A673 (cell line): ENCODE data around the gene ZFYVE28. TPM values are rescaled to one million over a fixed set of nuclear protein-coding genes. Genes with fewer than 3 reads are reported as not detected.

Experiments
- BruUV-seq: library from RNA; stranded (reverse); fragments of 400-500 nt; replicated peaks from 2 replicates; lab custom pipeline; 2021; lab: Mats Ljungman, UMichigan
- CTCF ChIA-PET: fragments of 300-600 bp; sonication (Branson Sonifier 250); formaldehyde crosslinking; loops from one replicate; lab custom pipeline; 2022; ENCODE audit warnings: antibody characterized with exemption; lab: Charles Lee
- POLR2A ChIA-PET: fragments of 300-600 bp; sonication (Branson Sonifier 250); formaldehyde crosslinking; loops from one replicate; lab custom pipeline; 2022; ENCODE audit warnings: antibody characterized with exemption; ENCODE audit not compliant: low non-redundant PET; lab: Charles Lee
- DNase-seq: peaks from one replicate; pipeline ENCODE4 v3.0.0-alpha.2; 2015; ENCODE audit warnings: low spot score
- H3K27ac ChIP-seq: fragments of 200-600 bp; sonication (generic); 2 replicates; pipeline ENCODE4 v1.5.1; 2016; ENCODE audit warnings: mixed run types, low read depth, mild to moderate bottlenecking, mixed read lengths, antibody characterized with exemption, low read length; ENCODE audit not compliant: poor library complexity, severe bottlenecking
- H3K27me3 ChIP-seq: fragments of 200-600 bp; sonication (generic); replicated peaks from 2 replicates; pipeline ENCODE4 v1.6.1; 2017; ENCODE audit warnings: mixed run types, low read depth, mild to moderate bottlenecking, mixed read lengths, antibody characterized with exemption, low read length; ENCODE audit not compliant: insufficient read depth, poor library complexity
- H3K36me3 ChIP-seq: fragments of 200-600 bp; sonication (generic); 2 replicates; pipeline ENCODE4 v1.6.1; 2016; ENCODE audit warnings: mixed run types, mild to moderate bottlenecking, mixed read lengths, antibody characterized with exemption, low read length; ENCODE audit not compliant: insufficient read depth, poor library complexity, severe bottlenecking
- H3K4me1 ChIP-seq: fragments of 200-600 bp; sonication (generic); 2 replicates; pipeline ENCODE4 v1.6.1; 2017; ENCODE audit warnings: mixed run types, mild to moderate bottlenecking, mixed read lengths, antibody characterized with exemption, low read length; ENCODE audit not compliant: insufficient read depth, poor library complexity, severe bottlenecking
- H3K4me3 ChIP-seq: fragments of 200-600 bp; sonication (generic); 2 replicates; pipeline ENCODE4 v1.5.1; 2016; ENCODE audit warnings: low read depth, mixed run types, mild to moderate bottlenecking, mixed read lengths, low read length; ENCODE audit not compliant: poor library complexity, severe bottlenecking
- H3K9me3 ChIP-seq: fragments of 200-600 bp; sonication (generic); 2 replicates; pipeline ENCODE4 v1.6.1; 2016; ENCODE audit warnings: mixed run types, low read depth, mild to moderate bottlenecking, mixed read lengths, antibody characterized with exemption, low read length; ENCODE audit not compliant: poor library complexity, severe bottlenecking
- CTCF ChIP-seq: fragments of 300-800, 200-600 bp; sonication (generic); conservative IDR thresholded peaks from 2 replicates; pipeline ENCODE4 v1.5.1; 2017; ENCODE audit warnings: low read depth, mild to moderate bottlenecking, antibody characterized with exemption, low read length, moderate library complexity, mixed read lengths
- EZH2 ChIP-seq: fragments of 200-600 bp; sonication (generic); IDR thresholded peaks from 2 replicates; pipeline ENCODE4 v1.6.1; 2017; ENCODE audit warnings: borderline replicate concordance, low read depth, mild to moderate bottlenecking, mixed read lengths, antibody characterized with exemption, low read length; ENCODE audit not compliant: poor library complexity, severe bottlenecking
- intact Hi-C: fragments of 100-400 bp; cut with micrococcal nuclease; formaldehyde crosslinking; loops from one replicate; pipeline ENCODE4 v1.10.0; 2022; ENCODE audit not compliant: unreplicated experiment
- total RNA-seq: library from RNA; stranded (reverse); gene quantifications from 2 replicates; pipeline ENCODE4 v1.2.3, GENCODE V29; 2021

Gene ZFYVE28
- total RNA-seq, 1 experiment from 2014 or later, result 8.6 TPM

- Histone ChIP-seq H3K36me3 (no peaks in the 10 kb centered on the region), H3K9me3 (no peaks in the 10 kb centered on the region), H3K4me1 (peaks cover 5% of the 10 kb centered on the region), H3K27ac (no peak overlapping the region), H3K27me3 (no peaks in the 10 kb centered on the region), H3K4me3 (no peak overlapping the region)
- intact Hi-C loops, result no loop called here
- BruUV-seq, result no TSS peak
- POLR2A ChIA-PET, result no interaction called here
- TF ChIP-seq CTCF (no peak), EZH2 (no peak)
- CTCF ChIA-PET, result no interaction called here
- no peak for DNase-seq
These were observed 16.0 kb upstream of the ZFYVE28 start for GRCh38 chr4:2434420-2434819.

- H3K27ac ChIP-seq, result no peak overlapping the region
- ChIA-PET POLR2A (no interaction called here), CTCF (no interaction called here)
- no peaks in the 10 kb centered on the region for H3K9me3 ChIP-seq
- no peak overlapping the region for H3K4me3 ChIP-seq
- BruUV-seq, result no TSS peak
- DNase-seq, result no peak
- TF ChIP-seq CTCF (no peak), EZH2 (no peak)
- intact Hi-C loops, result no loop called here
- H3K4me1 ChIP-seq, result peaks cover 5% of the 10 kb centered on the region
- H3K27me3 ChIP-seq, result no peaks in the 10 kb centered on the region
- no peaks in the 10 kb centered on the region for H3K36me3 ChIP-seq
These were observed 15.3 kb upstream of the ZFYVE28 start for GRCh38 chr4:2433609-2434350.

GRCh38 chr4:2432991-2433530 is 14.6 kb upstream of the ZFYVE28 start:
- Histone ChIP-seq H3K9me3 (no peaks in the 10 kb centered on the region), H3K36me3 (no peaks in the 10 kb centered on the region), H3K27ac (no peak overlapping the region), H3K4me3 (no peak overlapping the region), H3K27me3 (no peaks in the 10 kb centered on the region), H3K4me1 (peaks cover 5% of the 10 kb centered on the region)
- no peak for DNase-seq
- intact Hi-C loops, result no loop called here
- CTCF ChIA-PET, result no interaction called here
- no TSS peak for BruUV-seq
- TF ChIP-seq EZH2 (no peak), CTCF (no peak)
- POLR2A ChIA-PET, result no interaction called here
